ENCODE results near the gene SIL1. TPM values are rescaled to one million over a fixed set of nuclear protein-coding genes. Genes with fewer than 3 reads are reported as not detected.

The SIL1 gene
- total RNA-seq, 1 experiment from 2014 or later: 10.7 TPM

- TF ChIP-seq NR1H2 (CRISPR knock-in tag; IDR thresholded peaks at IDR 0.05): no peak
- TF ChIP-seq ZNF219 (CRISPR knock-in tag; IDR thresholded peaks at IDR 0.05; ENCODE audit: borderline replicate concordance): no peak
- no peak for TF ChIP-seq ATF2 (CRISPR knock-in tag; IDR thresholded peaks at IDR 0.05; ENCODE audit: borderline replicate concordance, low read depth)
- no peak for TF ChIP-seq ZNF416 (CRISPR knock-in tag; IDR thresholded peaks at IDR 0.05)
- TF ChIP-seq FOXJ3 (CRISPR knock-in tag; IDR thresholded peaks at IDR 0.05; ENCODE audit: borderline replicate concordance): no peak
- TF ChIP-seq ZBTB43 (CRISPR knock-in tag; IDR thresholded peaks at IDR 0.05): no peak
- TF ChIP-seq CREB1 (CRISPR knock-in tag; IDR thresholded peaks at IDR 0.05): no peak
- TF ChIP-seq OVOL2 (CRISPR knock-in tag; IDR thresholded peaks at IDR 0.05; ENCODE audit: borderline replicate concordance): no peak
- no peak for TF ChIP-seq TCF7 (CRISPR knock-in tag; IDR thresholded peaks at IDR 0.05; ENCODE audit: low read depth)
These were observed 11.3 kb downstream of the SIL1 start (continued) for GRCh38 chr5:139186752-139187326.

GRCh38 chr5:139186261-139186660, 11.9 kb downstream of the SIL1 start:
- TF ChIP-seq CTCF (IDR thresholded peaks at IDR 0.05) (no peak), HMGXB4 (CRISPR knock-in tag; IDR thresholded peaks at IDR 0.05) (no peak), ZMAT4 (CRISPR knock-in tag; IDR thresholded peaks at IDR 0.05) (no peak)
- H3K9me3 Mint-ChIP-seq: no peaks in the 10 kb centered on the region
- H3K4me3 Mint-ChIP-seq: no peak overlapping the region
- DNase-seq (ENCODE audit: low spot score) (no peak), ATAC-seq (no peak)
- H3K4me1 Mint-ChIP-seq: 0 out of 2 replicates have a peak, but pooled peaks cover under 1% of the 10 kb centered on the region
- H3K27ac Mint-ChIP-seq: no peak overlapping the region
- CTCF ChIA-PET: no interaction called here
- H3K36me3 Mint-ChIP-seq: no peaks in the 10 kb centered on the region
- no peaks in the 10 kb centered on the region; the same call in 1 of the 2 replicates for H3K27me3 Mint-ChIP-seq (ENCODE audit: low read depth)
- POLR2A ChIA-PET: interaction anchor here (0.6 kb wide), 1 partner anchor 58 kb away, joined by 5 read pairs; no protein-coding TSS in a partner anchor

- Mint-ChIP-seq H3K27me3 (ENCODE audit: low read depth) (no peaks in the 10 kb centered on the region), H3K27ac (no peak overlapping the region), H3K4me3 (no peak overlapping the region), H3K36me3 (no peaks in the 10 kb centered on the region), H3K9me3 (no peaks in the 10 kb centered on the region), H3K4me1 (0 out of 2 replicates have a peak, but pooled peaks cover 2% of the 10 kb centered on the region)
- TF ChIP-seq KAT7 (CRISPR knock-in tag; IDR thresholded peaks at IDR 0.05; ENCODE audit: borderline replicate concordance) (no peak), ATF6 (CRISPR knock-in tag; IDR thresholded peaks at IDR 0.05) (no peak), NR1H2 (CRISPR knock-in tag; IDR thresholded peaks at IDR 0.05) (no peak), SP1 (CRISPR knock-in tag; conservative IDR thresholded peaks at IDR 0.05) (no peak), AR (CRISPR knock-in tag; IDR thresholded peaks at IDR 0.05) (no peak), MAX (CRISPR knock-in tag; IDR thresholded peaks at IDR 0.05) (no peak), FOXK1 (CRISPR knock-in tag; IDR thresholded peaks at IDR 0.05) (no peak), GTF2I (CRISPR knock-in tag; conservative IDR thresholded peaks at IDR 0.05) (no peak), ETV6 (CRISPR knock-in tag; IDR thresholded peaks at IDR 0.05) (no peak), CREB1 (CRISPR knock-in tag; IDR thresholded peaks at IDR 0.05) (no peak)
- ATAC-seq (no peak), DNase-seq (ENCODE audit: low spot score) (no peak)
- ChIA-PET CTCF (no interaction called here), POLR2A (interaction anchor here (0.6 kb wide), 1 partner anchor 50 kb away, joined by 4 read pairs; no protein-coding TSS in a partner anchor)
These were observed 12.6 kb downstream of the SIL1 start for GRCh38 chr5:139185589-139185988.

Data from WTC11 (cell line).